ENCODE data around the gene GRIN2C. TPM values are rescaled to one million over a fixed set of nuclear protein-coding genes. Genes with fewer than 3 reads are reported as not detected.

Gene GRIN2C
- polyA plus RNA-seq, 3 donors: 0.10 to 0.14 (median 0.13) TPM

- no peak for DNase-seq (ENCODE audit: low read depth in 3 of 3, low spot score in 2 of 3)
Observed at GRCh38 chr17:74851612-74852236, 8.0 kb downstream of the GRIN2C start.

- DNase-seq (ENCODE audit: low read depth in 3 of 3, low spot score in 2 of 3): no peak
Observed at GRCh38 chr17:74850914-74851313, 8.8 kb downstream of the GRIN2C start.

GRCh38 chr17:74850310-74850709, 9.4 kb downstream of the GRIN2C start:
- DNase-seq (ENCODE audit: low read depth in 3 of 3, low spot score in 2 of 3): no peak

- DNase-seq (ENCODE audit: low read depth in 3 of 3, low spot score in 2 of 3): no peak
Observed at GRCh38 chr17:74848656-74849399, 10.9 kb downstream of the GRIN2C start.

GRCh38 chr17:74846621-74847020, 13.1 kb downstream of the GRIN2C start:
- no peak for DNase-seq (ENCODE audit: low read depth in 3 of 3, low spot score in 2 of 3)

- DNase-seq (ENCODE audit: low read depth in 3 of 3, low spot score in 2 of 3): no peak
Observed at GRCh38 chr17:74843352-74843627, 16.4 kb downstream of the GRIN2C start.

GRCh38 chr17:74842599-74843351, 16.9 kb downstream of the GRIN2C start:
- no peak for DNase-seq (ENCODE audit: low read depth in 3 of 3, low spot score in 2 of 3)

- DNase-seq (ENCODE audit: low read depth in 3 of 3, low spot score in 2 of 3): no peak
Observed at GRCh38 chr17:74842146-74842598, 17.5 kb downstream of the GRIN2C start.

- no peak for DNase-seq (ENCODE audit: low read depth in 3 of 3, low spot score in 2 of 3)
Observed at GRCh38 chr17:74840989-74841666, 18.6 kb downstream of the GRIN2C start.

- no peak for DNase-seq (ENCODE audit: low read depth in 3 of 3, low spot score in 2 of 3)
Observed at GRCh38 chr17:74839990-74840852, 19.5 kb downstream of the GRIN2C start.

GRCh38 chr17:74838274-74838673, 21.4 kb downstream of the GRIN2C start:
- DNase-seq (ENCODE audit: low read depth in 3 of 3, low spot score in 2 of 3): no peak

- DNase-seq (ENCODE audit: low read depth in 3 of 3, low spot score in 2 of 3): no peak
Observed at GRCh38 chr17:74836691-74837467, 22.8 kb downstream of the GRIN2C start.

GRCh38 chr17:74836191-74836590, 23.5 kb downstream of the GRIN2C start:
- no peak for DNase-seq (ENCODE audit: low read depth in 3 of 3, low spot score in 2 of 3)

GRCh38 chr17:74833501-74834377, 25.9 kb downstream of the GRIN2C start:
- DNase-seq (ENCODE audit: low read depth in 3 of 3, low spot score in 2 of 3): no peak

- no peak for DNase-seq (ENCODE audit: low read depth in 3 of 3, low spot score in 2 of 3)
Observed at GRCh38 chr17:74832421-74832820, 27.3 kb downstream of the GRIN2C start.

GRCh38 chr17:74831444-74832146, 28.1 kb downstream of the GRIN2C start:
- no peak for DNase-seq (ENCODE audit: low read depth in 3 of 3, low spot score in 2 of 3)

GRCh38 chr17:74830861-74831260, 28.8 kb downstream of the GRIN2C start:
- no peak for DNase-seq (ENCODE audit: low read depth in 3 of 3, low spot score in 2 of 3)

GRCh38 chr17:74827800-74828199, 31.9 kb downstream of the GRIN2C start:
- DNase-seq (ENCODE audit: low read depth in 3 of 3, low spot score in 2 of 3): no peak
